SK-N-SH treated with all-trans-retinoic acid at 6 μM for 48 hours (cell line): ENCODE data around the gene STARD10.

ENCODE experiments used
- ATAC-seq: fragments of 200-7000 bp; cut with Tn5 transposase; 3 replicates; pipeline ENCODE4 v1.9.1; 2020; ENCODE audit warnings: mild to moderate bottlenecking, moderate library complexity
- ARNTL ChIP-seq: fragments of 450-650 bp; formaldehyde crosslinking; IDR thresholded peaks from 2 replicates; pipeline ENCODE4 v1.5.0; 2020; ENCODE audit warnings: low read depth, mild to moderate bottlenecking, moderate library complexity, borderline replicate concordance
- BACH2 ChIP-seq: fragments of 250-450 bp; sonication (Bioruptor Pico); IDR thresholded peaks from 2 replicates; pipeline ENCODE4 v1.9.0; 2021; ENCODE audit warnings: mild to moderate bottlenecking, borderline replicate concordance
- CREB5 ChIP-seq: fragments of 250-450 bp; sonication (Bioruptor Pico); IDR thresholded peaks from 2 replicates; pipeline ENCODE4 v1.5.1; 2020; ENCODE audit warnings: low read depth, mild to moderate bottlenecking, moderate library complexity
- CSDC2 ChIP-seq: fragments of 250-450 bp; sonication (Bioruptor Pico); IDR thresholded peaks from 2 replicates; pipeline ENCODE4 v1.5.0; 2020; ENCODE audit warnings: mild to moderate bottlenecking, moderate library complexity
- CSRNP3 ChIP-seq: fragments of 250-450 bp; sonication (Bioruptor Pico); IDR thresholded peaks from 2 replicates; pipeline ENCODE4 v1.5.1; 2021; ENCODE audit warnings: mild to moderate bottlenecking, moderate library complexity
- ESRRG ChIP-seq: fragments of 250-450 bp; sonication (Bioruptor Pico); IDR thresholded peaks from 2 replicates; pipeline ENCODE4 v1.6.1; 2021; ENCODE audit warnings: mild to moderate bottlenecking
- GLIS3 ChIP-seq: fragments of 250-450 bp; sonication (Bioruptor Pico); IDR thresholded peaks from 2 replicates; pipeline ENCODE4 v1.5.0; 2020; ENCODE audit warnings: mild to moderate bottlenecking, moderate library complexity
- ISL1 ChIP-seq: fragments of 250-450 bp; sonication (Bioruptor Pico); IDR thresholded peaks from 2 replicates; pipeline ENCODE4 v2.1.2; 2022; ENCODE audit warnings: mild to moderate bottlenecking, moderate library complexity
- PATZ1 ChIP-seq: fragments of 250-450 bp; sonication (Bioruptor Pico); IDR thresholded peaks from 2 replicates; pipeline ENCODE4 v1.8.0; 2020; ENCODE audit warnings: mild to moderate bottlenecking, moderate library complexity, borderline replicate concordance
- POU6F1 ChIP-seq: fragments of 250-450 bp; sonication (Bioruptor Pico); IDR thresholded peaks from 2 replicates; pipeline ENCODE4 v1.8.0; 2021; ENCODE audit warnings: low read depth, mild to moderate bottlenecking, moderate library complexity, borderline replicate concordance
- PPARA ChIP-seq: fragments of 250-450 bp; sonication (Bioruptor Pico); IDR thresholded peaks from 2 replicates; pipeline ENCODE4 v1.5.0; 2020; ENCODE audit warnings: mild to moderate bottlenecking, borderline replicate concordance
- RARB ChIP-seq: fragments of 250-450 bp; sonication (Bioruptor Pico); IDR thresholded peaks from 2 replicates; pipeline ENCODE4 v1.8.0; 2021; ENCODE audit warnings: mild to moderate bottlenecking, moderate library complexity
- TCF4 ChIP-seq: fragments of 250-450 bp; sonication (Bioruptor Pico); IDR thresholded peaks from 2 replicates; pipeline ENCODE4 v1.8.0; 2021; ENCODE audit warnings: mild to moderate bottlenecking, moderate library complexity, borderline replicate concordance
- TOX ChIP-seq: fragments of 250-450 bp; sonication (Bioruptor Pico); IDR thresholded peaks from 2 replicates; pipeline ENCODE4 v1.8.0; 2021; ENCODE audit warnings: mild to moderate bottlenecking, moderate library complexity, borderline replicate concordance
- TSHZ2 ChIP-seq: fragments of 250-450 bp; sonication (Bioruptor Pico); IDR thresholded peaks from 2 replicates; pipeline ENCODE4 v1.5.0; 2020; ENCODE audit warnings: mild to moderate bottlenecking, moderate library complexity
- ZC3H10 ChIP-seq: fragments of 250-450 bp; sonication (Bioruptor Pico); IDR thresholded peaks from 2 replicates; pipeline ENCODE4 v1.5.1; 2021; ENCODE audit warnings: mild to moderate bottlenecking, moderate library complexity
- ZFP30 ChIP-seq: fragments of 450-650 bp; formaldehyde crosslinking; IDR thresholded peaks from 2 replicates; pipeline ENCODE4 v1.5.0; 2022; ENCODE audit warnings: mild to moderate bottlenecking, moderate library complexity
- ZNF8 ChIP-seq: fragments of 450-650 bp; formaldehyde crosslinking; IDR thresholded peaks from 2 replicates; pipeline ENCODE4 v1.5.0; 2020; ENCODE audit warnings: mild to moderate bottlenecking, moderate library complexity

The STARD10 gene

GRCh38 chr11:72754544-72755155 is 39.2 kb downstream of the STARD10 start (continued):
- TF ChIP-seq CSRNP3 (CRISPR knock-in tag) (no peak), ESRRG (CRISPR knock-in tag) (no peak)

- TF ChIP-seq TCF4 (no peak), PATZ1 (CRISPR knock-in tag) (no peak), ARNTL (no peak), CREB5 (CRISPR knock-in tag) (no peak), RARB (CRISPR knock-in tag) (no peak), PPARA (CRISPR knock-in tag) (no peak)
- TF ChIP-seq, all 23 proteins: peak for 0
- ATAC-seq: no peak
These were observed 39.7 kb downstream of the STARD10 start for GRCh38 chr11:72754149-72754543.

GRCh38 chr11:72753341-72754148 is 40.3 kb downstream of the STARD10 start:
- TF ChIP-seq ARNTL (no peak), TSHZ2 (CRISPR knock-in tag) (no peak), CSDC2 (no peak), RARB (CRISPR knock-in tag) (no peak), POU6F1 (CRISPR knock-in tag) (no peak), PPARA (CRISPR knock-in tag) (no peak), PATZ1 (CRISPR knock-in tag) (no peak), BACH2 (no peak), ISL1 (CRISPR knock-in tag) (no peak), GLIS3 (CRISPR knock-in tag) (no peak), ZNF8 (CRISPR knock-in tag) (no peak), ZC3H10 (CRISPR knock-in tag) (no peak), ZFP30 (CRISPR knock-in tag) (no peak), TOX (no peak)
- no peak for ATAC-seq
